HG03439 (cell line): Measurements from ENCODE around the gene BIRC6.

ENCODE experiments used
- ATAC-seq: cut with Tn5 transposase; IDR thresholded peaks from one replicate; pipeline ENCODE4 v1.9.1; 2021; ENCODE audit warnings: mild to moderate bottlenecking, moderate library complexity; ENCODE audit not compliant: unreplicated experiment

Gene BIRC6

GRCh38 chr2:32375228-32375892 is 18.5 kb downstream of the BIRC6 start:
- ATAC-seq, result no peak

GRCh38 chr2:32376756-32377155 is 19.9 kb downstream of the BIRC6 start:
- ATAC-seq, result no peak

- no peak for ATAC-seq
These were observed 21.1 kb downstream of the BIRC6 start for GRCh38 chr2:32377928-32378327.

GRCh38 chr2:32379352-32379751 is 22.5 kb downstream of the BIRC6 start:
- ATAC-seq, result no peak

- no peak for ATAC-seq
These were observed 27.0 kb downstream of the BIRC6 start for GRCh38 chr2:32383858-32384257.

- ATAC-seq, result no peak
These were observed 27.7 kb downstream of the BIRC6 start for GRCh38 chr2:32384529-32384928.

- no peak for ATAC-seq
These were observed 29.9 kb downstream of the BIRC6 start for GRCh38 chr2:32386739-32387138.

- ATAC-seq, result no peak
These were observed 42.4 kb downstream of the BIRC6 start for GRCh38 chr2:32399221-32399620.

GRCh38 chr2:32402091-32402490 is 45.3 kb downstream of the BIRC6 start:
- ATAC-seq, result no peak

- no peak for ATAC-seq
These were observed 47.0 kb downstream of the BIRC6 start for GRCh38 chr2:32403782-32404181.

- no peak for ATAC-seq
These were observed 47.9 kb downstream of the BIRC6 start for GRCh38 chr2:32404691-32405090.

- ATAC-seq, result no peak
These were observed 59.7 kb downstream of the BIRC6 start for GRCh38 chr2:32416519-32416918.

GRCh38 chr2:32417659-32418058 is 60.8 kb downstream of the BIRC6 start:
- ATAC-seq, result no peak

GRCh38 chr2:32418778-32419177 is 62.0 kb downstream of the BIRC6 start:
- no peak for ATAC-seq

GRCh38 chr2:32422133-32422532 is 65.3 kb downstream of the BIRC6 start:
- ATAC-seq, result no peak

GRCh38 chr2:32423536-32423935 is 66.7 kb downstream of the BIRC6 start:
- ATAC-seq, result no peak

GRCh38 chr2:32424739-32425138 is 67.9 kb downstream of the BIRC6 start:
- ATAC-seq, result no peak

- no peak for ATAC-seq
These were observed 68.9 kb downstream of the BIRC6 start for GRCh38 chr2:32425719-32426141.

- ATAC-seq, result no peak
These were observed 71.1 kb downstream of the BIRC6 start for GRCh38 chr2:32427672-32428610.

- ATAC-seq, result no peak
These were observed 74.0 kb downstream of the BIRC6 start for GRCh38 chr2:32430804-32431203.

- ATAC-seq, result no peak
These were observed 79.3 kb downstream of the BIRC6 start for GRCh38 chr2:32436150-32436549.

GRCh38 chr2:32442020-32442467 is 85.2 kb downstream of the BIRC6 start:
- ATAC-seq, result no peak
